Dendritic cell treated with granulocyte-macrophage colony-stimulating factor and Interleukin-4, amounts not matched to agents 40 ng/mL and 50 ng/mL, for 4 days (primary cell): ENCODE measurements around the gene GLO1.

Source experiments
- H3K27ac Mint-ChIP-seq: one replicate; pipeline ENCODE4 v1.8.0; 2022; ENCODE audit warnings: mild to moderate bottlenecking, mixed read lengths
- H3K27me3 Mint-ChIP-seq: one replicate; pipeline ENCODE4 v1.8.0; 2022; ENCODE audit warnings: mild to moderate bottlenecking, mixed read lengths
- H3K36me3 Mint-ChIP-seq: one replicate; pipeline ENCODE4 v1.8.0; 2022; ENCODE audit warnings: low read depth, mixed read lengths
- H3K4me1 Mint-ChIP-seq: one replicate; pipeline ENCODE4 v1.8.0; 2022; ENCODE audit warnings: low read depth, mixed read lengths
- H3K4me3 Mint-ChIP-seq: one replicate; pipeline ENCODE4 v1.8.0; 2022; ENCODE audit warnings: mild to moderate bottlenecking, moderate library complexity, mixed read lengths
- H3K9me3 Mint-ChIP-seq: one replicate; pipeline ENCODE4 v1.8.0; 2022; ENCODE audit warnings: mixed read lengths
- intact Hi-C: fragments of 100-400 bp; cut with micrococcal nuclease; formaldehyde crosslinking; loops from one replicate; pipeline ENCODE4 v1.15.0; 2022

Gene GLO1

GRCh38 chr6:38638941-38639497 lies 63.9 kb downstream of the GLO1 start:
- Mint-ChIP-seq H3K36me3 (peaks cover 12% of the 10 kb centered on the region), H3K4me1 (peaks cover 45% of the 10 kb centered on the region), H3K27ac (peak overlapping the region; percentile 90), H3K27me3 (no peaks in the 10 kb centered on the region), H3K4me3 (peak overlapping the region; percentile 90), H3K9me3 (no peaks in the 10 kb centered on the region)
- intact Hi-C loops: no loop called here

GRCh38 chr6:38637756-38638155 lies 65.2 kb downstream of the GLO1 start:
- intact Hi-C loops: no loop called here
- Mint-ChIP-seq H3K4me1 (peaks cover 49% of the 10 kb centered on the region), H3K27ac (no peak overlapping the region), H3K36me3 (peaks cover 12% of the 10 kb centered on the region), H3K9me3 (no peaks in the 10 kb centered on the region), H3K27me3 (no peaks in the 10 kb centered on the region), H3K4me3 (no peak overlapping the region)

GRCh38 chr6:38636027-38636426 lies 66.9 kb downstream of the GLO1 start:
- intact Hi-C loops: no loop called here
- no peaks in the 10 kb centered on the region for H3K27me3 Mint-ChIP-seq
- H3K9me3 Mint-ChIP-seq: no peaks in the 10 kb centered on the region
- peaks cover 12% of the 10 kb centered on the region for H3K36me3 Mint-ChIP-seq
- H3K4me1 Mint-ChIP-seq: peaks cover 54% of the 10 kb centered on the region
- no peak overlapping the region for H3K4me3 Mint-ChIP-seq
- no peak overlapping the region for H3K27ac Mint-ChIP-seq

GRCh38 chr6:38634518-38634917 lies 68.4 kb downstream of the GLO1 start:
- H3K9me3 Mint-ChIP-seq: no peaks in the 10 kb centered on the region
- peaks cover 44% of the 10 kb centered on the region for H3K4me1 Mint-ChIP-seq
- no peaks in the 10 kb centered on the region for H3K27me3 Mint-ChIP-seq
- peaks cover 5% of the 10 kb centered on the region for H3K36me3 Mint-ChIP-seq
- H3K4me3 Mint-ChIP-seq: no peak overlapping the region
- intact Hi-C loops: no loop called here
- no peak overlapping the region for H3K27ac Mint-ChIP-seq

GRCh38 chr6:38632490-38632889 lies 70.5 kb downstream of the GLO1 start:
- Mint-ChIP-seq H3K4me1 (peaks cover 34% of the 10 kb centered on the region), H3K9me3 (no peaks in the 10 kb centered on the region)

GRCh38 chr6:38631186-38631783 lies 71.7 kb downstream of the GLO1 start:
- H3K9me3 Mint-ChIP-seq: no peaks in the 10 kb centered on the region
- no peaks in the 10 kb centered on the region for H3K36me3 Mint-ChIP-seq
- no peaks in the 10 kb centered on the region for H3K27me3 Mint-ChIP-seq
- H3K27ac Mint-ChIP-seq: no peak overlapping the region
- intact Hi-C loops: no loop called here
- H3K4me1 Mint-ChIP-seq: peaks cover 25% of the 10 kb centered on the region
- no peak overlapping the region for H3K4me3 Mint-ChIP-seq

More at GRCh38 chr6:38632490-38632889, 70.5 kb downstream of the GLO1 start:
- intact Hi-C loops: no loop called here
- Mint-ChIP-seq H3K4me3 (no peak overlapping the region), H3K27me3 (no peaks in the 10 kb centered on the region), H3K27ac (no peak overlapping the region), H3K36me3 (no peaks in the 10 kb centered on the region)
